GM19452 (cell line): ENCODE measurements around the gene NTSR1.

Source experiments
- ATAC-seq: cut with Tn5 transposase; IDR thresholded peaks from one replicate; pipeline ENCODE4 v1.9.1; 2021; ENCODE audit not compliant: unreplicated experiment

The NTSR1 gene

GRCh38 chr20:62768234-62768546 lies 59.6 kb downstream of the NTSR1 start:
- ATAC-seq = no peak

GRCh38 chr20:62768551-62769287 lies 60.1 kb downstream of the NTSR1 start:
- ATAC-seq = no peak

- ATAC-seq = no peak
Observed at GRCh38 chr20:62769346-62770071, 60.9 kb downstream of the NTSR1 start.

GRCh38 chr20:62770111-62770910 lies 61.7 kb downstream of the NTSR1 start:
- no peak for ATAC-seq

- ATAC-seq = no peak
Observed at GRCh38 chr20:62770916-62771315, 62.3 kb downstream of the NTSR1 start.

GRCh38 chr20:62771396-62772102 lies 62.9 kb downstream of the NTSR1 start:
- no peak for ATAC-seq

GRCh38 chr20:62772103-62772611 lies 63.5 kb downstream of the NTSR1 start:
- ATAC-seq = no peak

GRCh38 chr20:62772619-62772989 lies 64.0 kb downstream of the NTSR1 start:
- ATAC-seq = no peak

GRCh38 chr20:62772990-62773844 lies 64.6 kb downstream of the NTSR1 start:
- no peak for ATAC-seq

GRCh38 chr20:62773845-62774714 lies 65.4 kb downstream of the NTSR1 start:
- no peak for ATAC-seq

- no peak for ATAC-seq
Observed at GRCh38 chr20:62774762-62775161, 66.1 kb downstream of the NTSR1 start.

- ATAC-seq = no peak
Observed at GRCh38 chr20:62775206-62775605, 66.6 kb downstream of the NTSR1 start.

GRCh38 chr20:62776035-62776691 lies 67.5 kb downstream of the NTSR1 start:
- ATAC-seq = no peak

GRCh38 chr20:62776692-62777527 lies 68.3 kb downstream of the NTSR1 start:
- ATAC-seq = no peak

- ATAC-seq = no peak
Observed at GRCh38 chr20:62777528-62777830, 68.8 kb downstream of the NTSR1 start.

- no peak for ATAC-seq
Observed at GRCh38 chr20:62778058-62778457, 69.4 kb downstream of the NTSR1 start.

GRCh38 chr20:62778601-62779416 lies 70.2 kb downstream of the NTSR1 start:
- ATAC-seq = no peak
